GM23248 (cell line): ENCODE results near the gene PLCXD1.
"Not testable (repeated sequence)": the region's sequence is repeated elsewhere in the genome, so short reads cannot be mapped to it uniquely, and the experiment has no call there.

Experiments
- EZH2 ChIP-seq: fragments of 200-600 bp; sonication (generic); IDR thresholded peaks from 2 replicates; pipeline ENCODE4 v1.6.1; 2018; ENCODE audit warnings: antibody characterized with exemption, mild to moderate bottlenecking; ENCODE audit not compliant: insufficient read depth, poor library complexity, severe bottlenecking
- EZH2phosphoT487 ChIP-seq: fragments of 200-600 bp; sonication (generic); IDR thresholded peaks from 2 replicates; pipeline ENCODE4 v1.6.1; 2018; ENCODE audit warnings: antibody characterized with exemption, moderate library complexity, mild to moderate bottlenecking, low read depth; ENCODE audit not compliant: insufficient read depth

- TF ChIP-seq EZH2, EZH2phosphoT487: not testable (repeated sequence)
Observed at GRCh38 chrX:236201-236600, 45.0 kb upstream of the PLCXD1 start.
